GM18507 (cell line): ENCODE measurements around the gene TSPAN10.

Source experiments
- DNase-seq: peaks from one replicate; pipeline ENCODE4 v3.0.0; 2011; ENCODE audit warnings: low read depth; ENCODE audit not compliant: insufficient read length; ENCODE audit errors: extremely low spot score
- FAIRE-seq: peaks from 2 replicates; lab custom pipeline; 2011; peaks lifted over from hg19 to GRCh38; lab: Jason Lieb, UNC

The TSPAN10 gene

DNA sequence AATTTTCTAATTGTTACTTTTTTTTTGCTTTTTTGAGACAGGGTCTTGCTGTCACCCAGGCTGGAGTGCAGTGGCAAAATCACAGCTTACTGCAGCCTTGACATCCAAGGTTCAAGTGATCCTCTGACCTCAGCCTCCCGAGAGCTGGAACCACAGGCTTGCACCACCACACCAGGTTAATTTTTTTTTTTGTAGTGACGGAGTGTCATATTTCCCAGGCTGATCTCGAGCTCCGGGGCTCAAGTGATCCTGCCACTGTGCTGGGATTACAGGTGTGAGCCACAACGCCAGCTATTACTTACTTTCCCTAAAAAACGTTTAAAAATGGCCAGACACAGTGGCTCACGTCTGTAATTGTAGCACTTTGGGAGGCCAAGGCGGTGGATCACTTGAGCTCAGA lies 6.7 kb upstream of the TSPAN10 start:
- FAIRE-seq (no peak), DNase-seq (no peak)

GRCh38 chr17:81631482-81631881 lies 5.5 kb upstream of the TSPAN10 start:
- FAIRE-seq (no peak), DNase-seq (no peak)

GRCh38 chr17:81635431-81635830 lies 1.6 kb upstream of the TSPAN10 start:
- no peak for DNase-seq
- no peak for FAIRE-seq

DNA sequence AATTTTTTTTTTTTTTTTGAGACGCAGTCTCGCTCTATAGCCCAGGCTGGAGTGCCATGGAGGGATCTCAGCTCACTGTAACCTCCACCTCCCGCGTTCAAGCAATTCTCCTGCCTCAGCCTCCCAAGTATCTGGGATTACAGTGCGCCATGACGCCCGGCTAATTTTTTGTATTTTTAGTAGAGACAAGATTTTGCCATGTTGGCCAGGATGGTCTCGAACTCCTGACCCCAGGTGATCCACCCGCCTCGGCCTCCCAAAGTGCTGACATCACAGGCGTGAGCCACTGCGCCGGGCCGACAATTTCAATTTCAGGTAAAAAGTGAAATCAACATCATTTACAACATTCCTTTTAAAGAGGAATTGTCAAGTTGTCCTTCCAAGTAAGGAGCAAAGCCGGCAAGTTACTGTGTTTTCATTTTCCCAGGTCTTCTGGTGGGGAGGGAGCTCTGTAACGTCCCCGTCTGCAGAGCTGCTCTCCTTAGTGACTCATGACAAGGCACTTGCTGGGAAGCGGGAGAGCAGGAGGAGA lies 957 bp upstream of the TSPAN10 start:
- FAIRE-seq (no peak), DNase-seq (no peak)

- FAIRE-seq, result no peak
- no peak for DNase-seq
Observed at GRCh38 chr17:81638683-81639082, 1.7 kb downstream of the TSPAN10 start.

DNA sequence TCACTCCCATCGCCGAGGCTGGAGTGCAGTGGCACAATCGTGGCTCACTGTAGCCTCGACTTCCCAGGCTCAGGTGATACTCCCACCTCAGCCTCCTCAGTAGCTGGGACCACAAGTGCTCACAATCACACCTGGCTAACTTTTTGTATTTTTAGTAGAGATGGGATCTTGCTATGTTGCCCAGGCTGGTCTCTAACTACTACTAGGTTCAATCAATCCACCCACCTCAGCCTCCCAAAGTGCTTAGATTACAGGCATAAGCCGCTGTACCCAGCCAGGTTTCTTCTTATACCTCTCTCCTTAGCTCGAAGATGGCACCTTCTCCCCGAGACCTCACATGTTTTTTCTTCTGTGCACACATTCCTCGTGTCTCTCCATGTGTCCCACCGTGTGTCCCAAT lies 3.0 kb downstream of the TSPAN10 start:
- FAIRE-seq (no peak), DNase-seq (no peak)

- DNase-seq, result no peak
- FAIRE-seq, result no peak
Observed at GRCh38 chr17:81641825-81642489, 5.0 kb downstream of the TSPAN10 start.

- DNase-seq (no peak), FAIRE-seq (no peak)
Observed at GRCh38 chr17:81644496-81644895, 7.5 kb downstream of the TSPAN10 start.

DNA sequence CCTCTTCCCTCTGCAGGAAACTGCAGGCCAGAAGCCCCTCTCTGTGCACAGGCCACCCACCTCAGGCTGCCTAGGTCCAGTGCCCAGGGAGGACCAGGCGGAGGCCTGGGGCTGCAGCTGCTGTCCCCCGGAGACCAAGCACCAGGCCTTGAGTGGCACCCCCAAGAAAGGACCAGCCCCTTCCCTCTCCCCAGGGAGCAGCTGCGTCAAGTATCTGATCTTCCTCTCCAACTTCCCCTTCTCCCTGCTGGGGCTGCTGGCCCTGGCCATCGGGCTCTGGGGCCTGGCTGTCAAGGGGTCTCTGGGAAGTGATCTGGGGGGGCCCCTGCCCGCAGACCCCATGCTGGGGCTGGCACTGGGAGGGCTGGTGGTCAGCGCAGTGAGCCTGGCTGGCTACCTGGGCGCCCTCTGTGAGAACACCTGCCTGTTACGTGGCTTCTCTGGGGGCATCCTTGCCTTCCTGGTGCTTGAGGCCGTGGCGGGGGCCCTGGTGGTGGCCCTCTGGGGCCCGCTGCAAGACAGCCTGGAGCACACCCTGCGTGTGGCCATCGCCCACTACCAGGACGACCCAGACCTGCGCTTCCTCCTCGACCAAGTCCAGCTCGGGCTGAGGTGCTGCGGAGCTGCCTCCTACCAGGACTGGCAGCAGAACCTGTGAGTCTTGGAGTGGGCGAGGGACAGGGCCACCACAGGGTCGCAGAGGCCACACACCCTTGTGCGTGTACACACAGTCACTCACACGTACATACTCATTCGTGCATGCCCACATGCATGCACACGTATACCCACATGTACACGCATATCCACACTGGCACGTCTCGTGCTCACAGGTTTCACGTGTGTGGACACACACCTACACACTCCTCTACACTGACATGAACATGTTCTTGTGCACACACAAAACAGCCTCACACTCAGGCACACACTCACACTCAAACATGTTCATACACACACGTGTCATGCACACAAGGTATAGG lies 8.3 kb downstream of the TSPAN10 start:
- no peak for DNase-seq
- no peak for FAIRE-seq

DNA sequence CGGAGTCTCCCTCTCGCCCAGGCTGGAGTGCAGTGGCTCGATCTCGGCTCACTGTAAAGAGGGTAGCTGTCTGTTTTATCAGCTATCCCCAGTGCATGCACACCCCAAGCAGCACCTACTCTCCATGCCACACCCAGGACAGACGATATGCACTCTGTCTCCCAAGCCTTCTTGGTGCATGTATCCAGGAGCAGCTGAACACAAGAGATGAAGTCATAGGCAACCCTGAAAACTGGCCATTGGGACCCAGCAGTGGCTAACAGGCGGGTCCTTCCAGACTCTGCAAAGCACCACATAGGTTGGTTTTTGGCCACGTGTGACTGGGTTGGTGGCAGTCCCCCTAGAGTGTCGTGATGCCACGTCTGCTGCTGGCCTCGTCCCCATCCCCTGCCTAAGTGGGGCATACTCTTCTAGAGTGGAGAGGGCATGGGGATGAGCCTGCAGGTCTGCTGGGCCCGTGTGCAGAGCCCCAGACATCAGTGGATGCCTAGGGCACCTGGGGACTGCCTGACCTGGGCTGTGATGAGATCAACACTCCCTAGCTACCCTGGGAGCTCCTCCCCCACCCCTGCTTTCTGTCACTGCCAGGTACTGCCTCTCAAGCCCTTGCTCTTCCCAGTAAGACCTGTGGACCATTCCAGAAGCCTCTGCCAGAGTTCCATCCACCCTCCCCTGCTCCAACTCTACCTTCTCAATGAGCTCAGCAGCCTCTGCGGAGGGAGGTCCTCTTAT lies 10.0 kb downstream of the TSPAN10 start:
- FAIRE-seq (no peak), DNase-seq (no peak)

DNA sequence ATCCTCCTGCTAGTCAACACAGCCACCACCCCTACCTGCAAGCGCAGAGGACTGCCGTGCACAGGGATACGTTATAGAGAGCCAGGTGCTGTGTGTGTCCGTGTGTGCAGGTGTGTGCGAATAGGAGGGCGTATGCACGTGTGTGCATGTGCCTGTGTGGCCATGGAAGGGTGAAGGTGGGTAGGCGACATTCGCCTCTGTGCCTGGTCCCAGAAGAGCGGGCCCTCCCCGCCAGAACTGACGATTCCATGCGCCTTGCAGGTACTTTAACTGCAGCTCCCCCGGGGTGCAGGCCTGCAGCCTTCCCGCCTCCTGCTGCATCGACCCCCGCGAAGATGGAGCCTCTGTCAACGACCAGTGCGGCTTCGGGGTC lies 10.6 kb downstream of the TSPAN10 start:
- no peak for FAIRE-seq
- DNase-seq, result no peak

DNA sequence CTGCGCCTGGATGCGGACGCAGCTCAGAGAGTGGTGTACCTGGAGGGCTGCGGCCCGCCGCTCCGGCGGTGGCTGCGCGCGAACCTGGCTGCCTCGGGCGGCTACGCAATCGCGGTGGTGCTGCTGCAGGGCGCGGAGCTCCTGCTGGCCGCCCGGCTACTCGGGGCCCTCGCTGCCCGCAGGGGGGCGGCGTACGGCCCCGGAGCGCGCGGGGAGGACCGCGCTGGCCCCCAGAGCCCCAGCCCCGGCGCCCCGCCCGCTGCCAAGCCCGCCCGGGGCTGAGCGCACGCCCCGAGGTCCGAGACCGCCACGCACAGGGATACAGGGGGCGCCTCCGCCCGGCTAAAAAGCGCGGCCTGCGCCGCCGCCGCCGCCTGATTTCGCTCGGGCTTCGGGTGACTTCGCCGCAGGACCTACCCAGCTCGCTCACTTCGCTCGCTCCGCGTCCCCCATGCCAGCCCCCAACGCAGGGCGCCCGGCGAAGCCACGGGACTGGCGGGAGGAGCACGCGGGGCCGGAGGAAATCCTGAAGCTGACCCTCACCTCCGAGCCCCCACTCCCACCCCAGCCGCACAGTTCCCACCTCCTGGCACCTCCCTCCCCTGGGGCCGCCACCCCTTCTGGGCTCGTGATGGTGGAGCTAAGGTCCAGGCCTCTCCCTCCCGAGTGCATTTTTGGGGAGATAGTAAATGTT lies 11.2 kb downstream of the TSPAN10 start:
- FAIRE-seq (no peak), DNase-seq (no peak)

DNA sequence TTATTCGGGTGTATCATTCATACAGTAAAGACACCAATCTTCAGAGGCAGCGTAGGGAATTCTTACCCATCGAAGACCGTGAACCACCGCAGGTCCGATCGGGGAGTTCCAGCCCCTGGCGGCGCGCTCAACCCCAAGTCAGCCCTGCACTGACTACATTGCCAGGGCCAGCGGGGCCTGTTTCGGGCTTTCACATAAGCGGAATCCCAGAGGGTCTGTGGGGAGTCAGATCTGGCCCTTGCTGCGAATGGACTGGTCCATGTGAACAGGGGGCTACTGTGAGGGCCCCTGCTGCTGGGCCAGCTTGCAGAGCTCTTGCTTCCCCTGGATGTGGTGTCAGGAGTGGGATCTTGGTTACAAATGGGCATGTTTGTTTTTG lies 11.7 kb downstream of the TSPAN10 start:
- DNase-seq, result no peak
- FAIRE-seq, result no peak

GRCh38 chr17:81650951-81651350 lies 14.0 kb downstream of the TSPAN10 start:
- DNase-seq (no peak), FAIRE-seq (no peak)

DNA sequence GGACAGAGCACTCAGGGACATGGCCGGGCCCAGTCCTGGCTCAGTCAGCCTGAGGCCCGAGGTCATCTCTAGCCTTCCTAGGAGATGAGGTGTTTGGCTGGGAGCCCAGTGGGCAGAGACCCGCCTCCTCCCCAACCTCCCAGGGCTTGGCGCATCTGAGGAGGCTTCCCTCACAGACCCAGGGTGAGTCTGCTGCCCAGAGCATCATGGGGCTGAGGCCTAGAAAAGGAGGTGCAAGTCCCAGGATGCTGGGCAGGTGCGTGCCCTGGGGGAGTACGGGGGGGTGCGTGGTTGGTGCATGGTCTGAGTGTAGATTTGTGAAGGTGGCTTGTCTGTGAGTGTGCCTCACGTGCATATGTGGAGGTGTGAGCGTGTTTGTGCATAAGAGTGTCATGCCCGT lies 14.7 kb downstream of the TSPAN10 start:
- FAIRE-seq (no peak), DNase-seq (no peak)

DNA sequence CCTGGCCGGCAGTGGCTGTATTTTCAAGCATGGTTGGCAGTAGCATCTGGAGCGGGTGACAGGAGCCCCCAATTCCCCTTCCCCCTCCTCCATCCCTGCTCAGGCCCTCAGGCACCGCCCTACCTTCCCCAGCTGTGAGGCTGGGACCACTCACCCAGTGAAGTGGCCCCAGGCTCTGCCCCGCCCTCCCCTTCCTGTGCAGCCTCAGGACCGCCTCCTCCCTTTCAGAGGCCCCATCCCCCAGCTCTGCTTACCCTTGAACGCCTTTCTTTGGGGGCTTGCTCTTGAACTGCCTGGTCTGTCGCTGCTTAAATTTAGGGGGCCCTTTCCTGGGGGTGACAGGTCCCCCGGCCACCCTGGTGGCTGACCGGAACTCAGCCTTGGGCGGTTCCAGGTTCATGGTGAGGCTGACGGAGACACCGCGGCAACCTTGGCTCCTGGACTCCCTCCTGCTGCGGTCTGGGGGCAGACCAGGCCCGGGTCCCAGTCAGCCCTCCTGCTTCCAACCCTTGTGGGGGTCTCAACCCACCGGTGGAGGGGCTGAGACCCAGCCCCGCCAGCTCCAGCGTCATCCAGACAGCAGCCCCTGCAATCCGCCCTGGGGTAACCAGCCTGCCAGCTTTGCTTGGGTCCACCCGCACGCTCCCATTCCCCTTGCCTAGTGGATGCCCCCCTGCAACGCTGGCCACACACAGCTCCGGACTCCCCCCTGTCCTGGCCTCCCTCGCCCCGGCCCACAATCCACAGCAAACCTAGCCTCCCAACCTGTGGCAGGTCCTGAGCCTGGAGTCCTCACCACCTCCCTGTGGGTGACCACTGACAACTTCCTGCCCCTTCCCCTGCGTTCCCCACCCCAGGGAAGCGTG lies 16.1 kb downstream of the TSPAN10 start:
- FAIRE-seq, result no peak

DNA sequence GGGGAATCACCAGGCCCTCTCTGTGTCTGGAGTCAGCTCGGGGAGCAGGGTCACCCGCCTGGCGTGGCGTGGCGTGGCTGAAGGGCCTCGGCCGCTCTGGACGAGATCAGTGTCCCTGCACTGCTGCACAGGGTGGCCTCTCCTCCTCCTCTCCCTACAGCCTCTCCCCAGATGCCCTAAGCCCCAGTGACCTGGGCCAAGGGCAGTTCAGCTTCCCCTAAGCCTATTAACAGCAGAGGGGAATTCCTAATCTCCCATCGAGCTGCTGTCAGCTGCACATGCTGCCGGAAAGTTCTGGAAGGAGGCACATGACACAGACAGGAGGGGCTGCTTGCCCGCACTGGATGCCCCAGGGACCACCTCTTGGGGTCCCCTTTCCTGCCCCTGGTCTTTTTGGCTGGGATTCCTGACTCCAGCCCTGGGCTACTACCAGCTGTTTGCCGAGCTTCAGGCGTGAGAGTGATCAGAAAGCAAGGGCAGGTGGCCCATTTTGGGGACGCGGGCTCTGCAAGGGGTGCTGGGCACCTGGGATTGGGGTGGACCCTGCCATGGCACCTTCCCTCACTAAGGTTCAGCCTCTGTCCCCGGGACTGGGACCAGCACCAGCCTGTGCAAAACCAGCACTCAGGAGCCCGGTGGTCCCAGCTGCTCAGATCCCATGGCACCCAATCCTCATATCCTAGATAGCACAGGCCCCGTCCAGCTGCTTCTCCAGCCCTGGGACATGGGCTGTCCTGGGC lies 18.6 kb downstream of the TSPAN10 start:
- DNase-seq (no peak), FAIRE-seq (no peak)

More for the DNA sequence above, 16.1 kb downstream of the TSPAN10 start:
- DNase-seq, result no peak

GRCh38 chr17:81656118-81656743 lies 19.2 kb downstream of the TSPAN10 start, which contains the start of gene PDE6G:
PDE6G (minus strand) TSS chr17:81656542; CDS start chr17:81653305, 3,237 bp downstream.
- DNase-seq, result no peak
- FAIRE-seq, result no peak
